NT2/D1 (cell line): ENCODE data around the gene VTCN1.

ENCODE experiments used
- YY1 ChIP-seq: IDR thresholded peaks from 2 replicates; pipeline ENCODE4 v1.6.1; 2011; ENCODE audit not compliant: insufficient read length, insufficient read depth
- ZNF274 ChIP-seq: IDR thresholded peaks from 2 replicates; pipeline ENCODE4 v1.6.1; 2011; ENCODE audit warnings: mild to moderate bottlenecking, low read depth, low read length

GRCh38 chr1:117182319-117182718, 28.4 kb downstream of the VTCN1 start:
- TF ChIP-seq ZNF274 (no peak), YY1 (no peak)
